ENCODE results near the gene KCNA2.

The KCNA2 gene

DNA sequence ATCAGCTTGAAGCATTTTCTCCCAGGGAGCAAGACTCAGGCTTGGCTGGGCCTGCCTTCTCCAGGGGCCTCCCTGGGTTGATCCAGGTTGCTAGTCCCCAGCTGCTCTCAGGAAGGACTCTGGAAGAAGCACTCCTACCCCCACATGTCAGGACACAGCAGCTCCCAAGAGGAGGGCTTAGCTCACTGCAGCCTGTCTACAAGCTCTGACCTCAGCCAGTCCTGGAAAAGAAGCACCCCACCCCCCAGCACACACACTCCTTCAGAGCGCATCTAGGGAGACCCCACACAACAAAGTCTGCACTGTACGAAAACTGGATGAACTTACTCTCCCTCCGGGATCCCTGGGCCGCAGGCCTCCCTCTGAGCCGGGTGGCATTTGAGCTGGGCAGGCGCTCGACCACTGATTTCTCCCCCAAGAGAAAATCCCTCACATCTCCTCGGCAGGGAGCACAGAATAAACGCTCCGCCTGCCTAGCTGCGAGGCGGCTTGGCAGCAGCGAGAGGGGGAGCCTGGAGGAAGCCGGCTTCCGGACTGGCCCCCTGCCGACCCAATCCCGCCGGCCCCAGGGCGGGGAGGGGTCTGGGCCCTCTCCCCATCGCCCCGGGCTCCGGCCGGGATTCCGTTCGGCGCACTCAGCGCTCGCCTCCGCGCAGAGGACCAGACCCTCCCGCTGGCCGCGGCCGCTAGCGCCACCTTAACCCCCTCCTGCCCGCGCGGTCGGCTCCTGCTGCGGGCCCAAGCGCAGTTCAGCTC lies at the start of gene KCNA2:
KCNA2 (minus strand) TSS at position 458 of the 756 bp plus-strand sequence. CDS start 1,576 bp downstream, outside the sequence.
- DNase-seq = no peak

- no peak for DNase-seq
Measured at GRCh38 chr1:110650609-110651008, 44.5 kb upstream of the KCNA2 start.

DNA sequence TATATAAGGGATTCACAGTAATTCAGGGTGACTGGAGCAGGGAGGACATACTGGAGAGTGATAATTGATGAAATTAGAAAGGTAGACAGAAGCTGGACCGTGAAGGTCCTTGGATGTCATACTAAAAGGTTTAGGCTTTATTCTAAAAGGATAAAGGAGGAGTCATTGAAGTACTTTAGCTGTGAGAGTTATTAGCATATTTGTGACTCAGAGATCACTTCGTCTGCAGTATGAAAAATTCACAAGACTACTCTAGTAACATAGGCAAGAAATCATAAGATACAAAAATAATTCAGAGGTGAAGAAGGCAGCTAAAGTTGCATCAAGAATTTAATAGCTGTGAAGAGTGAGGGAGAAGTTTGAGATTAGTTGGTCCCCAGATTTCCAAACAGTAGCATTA lies 42.3 kb upstream of the KCNA2 start:
- no peak for DNase-seq

DNA sequence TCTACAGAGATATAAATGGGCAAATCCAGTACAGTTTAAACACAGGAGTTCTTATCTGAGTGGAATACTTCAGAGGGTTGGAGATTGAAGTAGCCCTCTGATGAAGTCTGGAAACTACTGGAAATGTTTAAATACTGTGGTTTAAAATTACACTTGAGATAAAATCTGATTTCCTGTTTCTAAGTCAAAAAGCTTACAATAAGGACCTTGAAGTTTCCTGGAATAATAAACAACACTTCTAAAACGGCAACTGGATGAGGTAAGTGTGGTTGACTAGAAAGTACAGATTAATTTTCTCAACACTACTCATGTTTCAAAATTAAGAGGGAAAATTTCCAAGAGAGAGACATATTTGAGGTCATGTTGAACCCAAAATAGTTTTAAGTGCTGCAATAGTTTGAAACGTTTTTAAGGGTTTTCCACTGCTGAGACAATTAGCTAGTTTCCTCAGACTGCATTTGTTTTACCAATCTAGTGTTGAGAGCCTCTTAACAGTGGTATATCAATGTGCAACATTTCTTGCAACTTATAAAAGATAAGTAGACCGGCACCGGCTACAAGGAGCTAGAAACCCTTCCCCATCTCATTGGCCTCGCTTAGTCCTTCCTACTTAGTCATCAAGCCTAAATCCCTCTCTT lies 41.2 kb upstream of the KCNA2 start:
- DNase-seq = no peak

DNA sequence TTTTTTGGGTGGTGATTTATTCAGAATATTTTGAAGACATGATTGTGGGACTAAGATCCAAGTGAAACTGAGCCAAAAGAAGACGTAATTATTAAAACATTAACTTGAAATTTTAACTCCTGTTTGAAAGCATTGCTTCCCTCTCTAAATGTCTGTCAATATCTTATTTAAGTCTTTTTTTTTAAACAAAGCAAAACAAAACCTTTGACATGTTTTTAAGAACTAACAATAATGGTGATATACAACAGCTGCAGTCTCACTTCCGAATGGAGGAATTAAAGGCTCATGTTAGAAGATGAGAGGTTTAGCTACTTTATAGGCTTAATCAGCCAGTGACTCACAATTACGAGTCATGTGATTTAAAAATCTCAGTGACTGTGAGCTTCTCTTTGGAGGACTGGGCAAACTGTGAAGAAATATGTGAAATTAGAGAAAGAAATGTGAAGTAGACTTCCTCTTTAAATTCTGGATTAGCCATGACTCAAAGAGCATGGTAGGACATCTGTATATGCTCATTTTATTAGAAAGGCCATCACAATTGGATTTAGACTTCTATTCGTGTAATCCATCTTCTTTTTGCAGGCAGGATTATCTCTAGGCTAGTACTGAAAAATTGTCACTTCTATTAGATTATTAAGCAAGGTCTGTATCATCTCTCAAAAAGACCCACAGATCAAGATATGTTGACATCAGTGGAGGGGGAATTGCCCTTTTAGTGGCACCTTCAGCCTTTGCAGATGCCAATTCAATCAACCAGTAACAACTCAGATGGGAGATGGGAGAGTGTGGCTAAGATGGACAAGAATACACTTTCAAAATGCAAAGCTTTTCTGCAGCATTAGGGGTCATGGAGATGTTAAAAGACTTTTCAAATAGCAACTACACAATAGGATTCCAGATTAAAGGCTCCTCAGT lies 39.9 kb upstream of the KCNA2 start:
- no peak for DNase-seq

GRCh38 chr1:110645211-110645610 lies 39.1 kb upstream of the KCNA2 start:
- DNase-seq = no peak

- no peak for DNase-seq
Measured at GRCh38 chr1:110643879-110644472, 37.8 kb upstream of the KCNA2 start.

DNA sequence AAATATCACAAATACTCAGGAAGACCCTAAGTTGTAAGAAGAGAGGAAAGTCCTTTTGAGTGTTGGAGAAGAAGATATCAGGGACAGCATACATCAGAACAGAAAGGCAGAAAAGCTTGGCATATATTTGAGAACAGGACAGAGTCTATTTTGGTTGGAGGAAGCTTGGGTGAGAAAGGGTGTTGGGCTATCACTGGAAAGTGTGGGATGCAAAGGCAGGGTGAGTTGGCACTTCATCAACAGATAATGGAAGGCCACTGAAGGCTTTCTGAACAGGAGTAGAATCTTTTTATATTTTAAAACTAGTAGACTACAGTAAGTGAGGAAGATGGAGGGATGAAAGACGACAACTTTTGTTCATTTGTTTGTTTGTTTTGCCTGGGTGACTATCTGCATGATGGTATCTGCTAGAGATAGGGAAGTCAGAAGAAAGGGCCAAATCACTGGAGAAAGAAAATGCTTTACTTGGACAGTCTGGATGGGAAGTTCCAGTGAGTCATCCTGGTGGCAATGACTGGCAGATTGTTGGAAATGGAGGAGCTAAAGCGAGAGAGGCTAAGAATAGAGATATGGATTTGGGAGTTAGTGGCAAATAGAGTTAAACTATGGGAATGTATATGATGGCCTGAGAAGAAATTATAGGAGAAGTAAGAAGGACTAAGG lies 33.7 kb upstream of the KCNA2 start:
- no peak for DNase-seq

DNA sequence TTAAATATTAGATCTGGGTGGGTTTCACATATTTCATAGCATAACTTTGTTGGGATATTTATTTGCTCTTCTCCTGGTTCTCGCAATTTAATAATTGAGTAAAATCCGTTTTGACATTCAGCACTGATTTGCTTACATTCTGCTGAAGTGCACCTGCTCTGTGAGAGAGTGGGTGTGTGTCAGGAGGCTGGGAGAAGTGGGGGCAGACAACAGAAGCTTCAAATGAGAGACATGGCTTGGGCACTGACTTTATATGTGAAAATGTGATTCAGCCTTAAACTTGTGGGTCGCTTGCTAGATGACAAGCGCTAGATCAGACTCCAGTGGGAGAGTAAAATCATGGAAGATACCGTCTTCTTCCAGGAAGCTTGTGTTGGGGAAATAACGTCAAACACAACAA lies 32.4 kb upstream of the KCNA2 start:
- no peak for DNase-seq

GRCh38 chr1:110638058-110638457 lies 31.9 kb upstream of the KCNA2 start:
- no peak for DNase-seq

- DNase-seq = no peak
Measured at GRCh38 chr1:110637475-110637874, 31.3 kb upstream of the KCNA2 start.

- no peak for DNase-seq
Measured at GRCh38 chr1:110636149-110636935, 30.2 kb upstream of the KCNA2 start.

DNA sequence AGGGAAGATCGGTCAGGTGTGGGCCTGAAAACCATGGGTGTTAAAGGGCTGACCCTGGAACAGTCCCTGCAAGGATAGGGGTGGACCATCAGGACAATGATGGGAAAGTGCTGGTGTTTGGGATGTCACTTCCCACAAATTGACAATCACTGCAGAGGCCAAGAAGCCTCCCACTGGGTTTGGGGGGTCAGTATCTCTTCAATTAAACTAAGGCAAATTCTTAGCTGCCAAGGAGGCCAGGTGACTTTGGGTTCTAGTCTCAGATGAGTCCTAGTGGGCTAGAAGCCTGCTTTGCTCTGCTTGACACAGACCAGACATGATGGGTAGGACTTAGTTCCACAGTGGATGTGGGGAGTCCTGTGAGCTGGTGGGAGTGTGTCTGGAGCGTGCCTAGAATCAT lies 29.3 kb upstream of the KCNA2 start:
- DNase-seq = no peak

DNA sequence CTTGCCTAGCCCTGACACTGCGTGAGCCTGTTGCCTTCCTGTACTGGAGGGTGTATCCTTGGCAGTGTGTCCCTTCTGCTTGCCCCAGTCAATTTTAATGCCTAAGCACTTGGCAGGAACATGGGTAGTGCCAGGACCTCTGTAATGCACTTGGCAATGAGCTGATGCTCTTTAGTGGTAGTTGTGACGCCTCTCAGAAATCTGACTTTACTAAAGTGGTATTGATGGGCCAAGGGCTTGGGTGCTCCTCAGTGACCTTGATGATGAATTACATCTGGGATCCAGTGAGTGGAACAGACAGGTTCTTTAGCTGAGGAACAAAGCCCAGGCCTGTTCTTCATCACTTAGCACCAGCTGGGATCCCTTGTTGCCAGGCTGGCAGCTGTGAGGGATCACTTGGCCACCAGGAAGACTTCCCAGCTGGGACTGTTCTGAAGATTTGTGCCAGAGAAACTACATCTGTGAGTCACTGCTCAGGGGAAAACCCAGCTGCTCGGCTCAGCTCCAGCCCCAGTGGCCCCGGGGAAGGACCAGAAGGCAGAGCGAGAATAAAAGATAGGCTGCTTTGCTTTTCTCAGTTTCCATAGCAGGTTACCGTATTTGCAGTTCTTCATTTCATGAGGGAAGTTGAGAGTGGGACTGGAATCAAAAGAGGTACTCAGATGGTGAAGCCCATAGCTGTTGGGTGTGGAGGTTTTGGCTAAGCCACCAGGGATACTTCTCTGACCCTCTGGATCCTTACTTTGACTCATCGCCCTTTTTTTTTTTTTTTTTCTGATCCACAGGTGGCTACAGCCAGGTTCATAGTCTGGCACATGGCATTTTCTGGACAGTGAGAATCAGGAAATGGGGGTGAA lies 28.5 kb upstream of the KCNA2 start:
- DNase-seq = no peak

- DNase-seq = no peak
Measured at GRCh38 chr1:110634086-110634454, 27.9 kb upstream of the KCNA2 start.

- DNase-seq = no peak
Measured at GRCh38 chr1:110633646-110634030, 27.5 kb upstream of the KCNA2 start.

DNA sequence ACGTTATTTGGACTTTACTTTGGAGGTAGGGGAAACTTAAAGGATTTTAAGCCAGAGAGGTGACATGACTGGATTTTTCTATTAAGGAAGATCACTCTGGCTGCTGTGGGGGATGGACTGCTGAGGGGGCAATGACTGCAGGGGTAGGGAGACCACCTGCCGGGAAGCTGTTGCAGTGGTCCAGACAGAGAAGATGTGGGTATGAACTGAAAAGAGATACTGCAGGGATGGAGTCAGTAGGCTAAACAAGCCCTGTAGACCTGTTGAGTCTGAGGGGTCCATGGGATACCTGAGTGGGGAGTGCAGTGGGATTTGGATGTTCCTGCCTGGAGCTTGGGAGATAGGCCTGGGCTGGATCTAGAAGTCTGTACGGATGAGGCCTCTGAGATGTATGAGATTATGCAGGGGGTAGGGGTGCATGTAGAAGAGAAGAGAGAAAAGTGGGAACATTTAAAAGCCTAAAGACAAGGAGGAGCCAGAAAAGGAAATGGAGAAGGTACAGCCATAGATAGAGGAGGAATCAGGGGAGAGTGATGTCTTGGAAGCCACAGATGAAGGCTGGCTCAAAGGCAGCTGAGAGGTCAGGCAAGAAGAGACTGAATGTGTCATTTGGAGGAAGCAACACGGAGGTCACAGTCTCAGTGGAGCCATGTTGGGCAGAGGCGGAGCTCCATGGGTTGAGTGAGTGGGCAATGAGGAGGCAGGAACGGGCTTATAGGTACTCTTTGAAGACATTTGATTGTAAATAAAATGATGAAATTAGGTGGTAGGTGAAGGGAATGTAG lies 25.9 kb upstream of the KCNA2 start:
- DNase-seq = no peak

GRCh38 chr1:110630839-110631663 lies 24.9 kb upstream of the KCNA2 start:
- peak; percentile 20 for DNase-seq
